Stimulated activated CD8-positive, alpha-beta memory T cell treated with anti-CD3 and anti-CD28 coated beads, Interleukin-7, amount 100 ng/mL, for 1 hour (primary cell): ENCODE data around the gene GORASP1.
"Not testable (repeated sequence)": the region's sequence is repeated elsewhere in the genome, so short reads cannot be mapped to it uniquely, and the experiment has no call there.

Experiments
- DNase-seq, 2 donors: peaks; one replicate each; pipeline ENCODE4 v3.0.0-alpha.2; 2020; ENCODE audit warnings: low read depth in 2 of 2

GORASP1 gene

GRCh38 chr3:39065197-39065596 lies 42.2 kb downstream of the GORASP1 start:
- no peak for DNase-seq

DNA sequence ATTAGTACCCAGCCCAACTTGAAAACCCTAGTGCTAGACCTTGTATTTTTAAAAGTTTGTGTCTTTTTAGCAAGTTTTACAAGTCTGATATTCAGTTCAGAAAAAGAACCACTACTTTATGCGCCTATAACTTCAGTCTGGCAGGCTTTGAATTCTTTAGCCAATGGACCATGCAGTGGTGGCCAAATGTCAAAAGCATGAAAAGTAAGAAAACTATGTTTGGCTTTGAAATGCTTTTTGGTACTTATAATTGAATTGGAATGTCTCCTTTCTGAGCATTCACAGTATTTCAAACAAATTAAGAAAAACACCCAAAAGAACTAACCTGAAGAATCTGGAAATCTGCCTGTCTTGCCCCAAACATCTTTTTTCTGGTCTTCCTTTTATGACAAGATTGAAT lies 42.8 kb downstream of the GORASP1 start:
- DNase-seq = no peak

DNA sequence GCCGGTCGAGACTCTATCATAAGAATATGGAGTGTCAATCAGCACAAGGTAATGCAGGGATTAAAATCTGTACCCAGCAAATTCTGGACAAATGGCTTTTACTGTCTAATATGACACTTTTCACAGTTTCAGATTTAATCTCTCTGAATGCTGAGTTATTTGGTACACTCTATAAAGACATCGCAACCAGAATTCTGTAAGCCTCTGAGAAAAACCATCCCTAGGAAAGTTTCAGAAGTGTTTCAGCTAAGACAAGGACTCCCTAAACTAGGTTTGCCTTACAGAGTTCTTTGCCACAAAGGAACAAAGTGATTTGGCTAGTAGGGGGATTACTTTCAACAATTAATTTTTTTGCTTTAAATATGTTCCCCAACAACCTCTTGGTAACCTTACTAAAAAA lies 44.3 kb downstream of the GORASP1 start:
- DNase-seq = no peak

DNA sequence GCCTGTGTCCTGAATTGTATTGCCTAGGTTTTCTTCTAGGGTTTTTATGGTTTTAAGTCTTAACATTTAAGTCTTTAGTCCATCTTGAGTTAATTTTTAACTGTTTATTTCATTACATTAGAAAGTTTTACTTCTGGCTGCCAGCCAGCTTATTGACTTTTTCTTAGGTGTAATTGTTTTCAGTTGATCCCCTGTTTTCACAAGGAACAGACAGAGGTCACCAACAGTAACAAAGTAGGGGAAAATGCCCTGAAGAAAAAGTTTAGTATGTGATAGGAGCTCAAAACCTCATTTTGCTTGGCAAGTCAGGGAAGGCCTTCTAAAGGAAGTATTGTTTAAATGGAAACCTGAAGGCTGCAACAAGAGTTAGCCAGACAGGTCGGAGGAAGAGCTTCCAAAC lies 45.2 kb downstream of the GORASP1 start:
- DNase-seq = no peak

- DNase-seq = not testable (repeated sequence)
Measured at GRCh38 chr3:39061228-39061627, 46.2 kb downstream of the GORASP1 start.

DNA sequence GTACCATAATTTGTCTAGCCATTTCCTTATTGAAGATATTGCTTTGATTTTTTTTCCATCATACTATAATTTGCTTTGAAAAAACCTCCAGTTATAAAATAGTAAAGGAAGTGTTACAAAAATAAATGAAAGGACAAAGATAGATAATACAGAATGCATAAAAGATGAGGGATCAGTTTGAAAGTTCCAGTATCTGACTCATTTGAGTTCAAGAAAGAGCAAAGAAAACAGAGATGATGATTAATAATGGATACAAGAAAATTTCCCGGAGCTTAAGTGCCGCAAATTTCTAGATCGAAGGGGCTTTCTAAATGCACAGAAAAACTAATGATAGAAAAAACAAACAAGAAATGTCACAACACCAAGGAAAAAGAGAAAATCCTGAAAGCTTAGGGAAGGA lies 51.3 kb downstream of the GORASP1 start:
- no peak for DNase-seq

- no peak for DNase-seq
Measured at GRCh38 chr3:39053696-39054095, 53.7 kb downstream of the GORASP1 start.

DNA sequence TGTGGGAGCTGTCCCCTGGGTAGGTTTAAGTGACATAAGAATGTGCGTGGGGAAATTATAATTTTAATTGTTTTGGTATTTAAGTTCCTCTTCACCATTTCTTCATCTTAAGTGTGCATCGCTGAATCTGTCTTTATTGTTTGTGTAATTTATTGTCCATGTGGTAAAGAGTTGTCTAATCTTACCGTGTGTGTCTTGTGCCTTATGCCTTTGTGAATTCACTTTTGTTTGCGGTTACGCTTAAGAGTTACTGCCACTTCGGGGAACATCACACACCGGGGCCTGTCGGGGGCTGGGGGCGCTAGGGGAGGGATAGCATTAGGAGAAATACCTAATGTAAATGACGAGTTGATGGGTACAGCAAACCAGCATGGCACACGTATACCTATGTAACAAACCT lies 54.8 kb downstream of the GORASP1 start:
- DNase-seq = no peak

GRCh38 chr3:39051649-39052561 lies 55.5 kb downstream of the GORASP1 start, which contains the start of the genes SCN11A and WDR48:
Gene SCN11A, minus strand, starts transcription at chr3:39051944. Its CDS starts 101,582 bp downstream, at chr3:38950362.
Gene WDR48, plus strand, starts transcription at chr3:39052016. Its CDS starts 10 bp downstream, at chr3:39052026.
- DNase-seq = peak; percentile 82 to 84

DNA sequence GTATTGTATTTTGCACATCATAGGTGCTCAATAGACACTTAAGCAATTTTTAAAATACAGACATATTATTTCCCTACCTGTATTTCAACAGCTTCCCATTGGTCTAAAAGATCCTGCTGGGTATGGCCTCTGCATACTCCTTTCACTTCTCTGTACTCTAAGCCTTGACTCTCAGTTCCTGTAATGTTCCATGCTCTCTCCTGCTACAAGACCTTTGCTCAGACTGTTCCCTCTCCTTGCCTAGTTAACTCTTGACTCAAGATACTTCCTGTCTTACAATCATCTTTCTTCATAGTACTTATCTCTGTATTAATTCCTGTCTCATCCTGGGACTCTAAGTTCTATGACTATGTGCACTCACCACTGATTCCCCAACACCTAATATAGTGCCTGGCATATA lies 57.4 kb downstream of the GORASP1 start:
- DNase-seq = no peak
